Stimulated activated CD4-positive, alpha-beta T cell treated with anti-CD3 and anti-CD28 coated beads, TNF-alpha, amount 100 ng/mL, for 24 hours (primary cell): ENCODE measurements around the gene KIR3DL3.
"Not testable (repeated sequence)": the region's sequence is repeated elsewhere in the genome, so short reads cannot be mapped to it uniquely, and the experiment has no call there.

Experiments used
- DNase-seq, 3 experiments: peaks; one replicate each; pipeline ENCODE4 v3.0.0-alpha.2; 2020; ENCODE audit warnings: low read depth in 3 of 3

The KIR3DL3 gene

GRCh38 chr19:54724142-54724541 is at the start of gene KIR3DL3:
TSS of gene KIR3DL3 (plus strand) at chr19:54724442. CDS start at chr19:54724497, 55 bp downstream.
- no peak for DNase-seq

GRCh38 chr19:54676210-54676834 is 47.9 kb upstream of the KIR3DL3 start:
- peak in 1 of 3 experiments; percentile 3 for DNase-seq

- DNase-seq, result no peak
Observed at GRCh38 chr19:54677217-54677616, 47.0 kb upstream of the KIR3DL3 start.

GRCh38 chr19:54681596-54681995 is 42.6 kb upstream of the KIR3DL3 start:
- not testable (repeated sequence) for DNase-seq

GRCh38 chr19:54682306-54682856 is 41.9 kb upstream of the KIR3DL3 start:
- DNase-seq, result no peak

GRCh38 chr19:54684527-54684926 is 39.7 kb upstream of the KIR3DL3 start:
- DNase-seq, result no peak

- no peak for DNase-seq
Observed at GRCh38 chr19:54691582-54692297, 32.5 kb upstream of the KIR3DL3 start.

- DNase-seq, result no peak
Observed at GRCh38 chr19:54692298-54692615, 32.0 kb upstream of the KIR3DL3 start.

- no peak for DNase-seq
Observed at GRCh38 chr19:54694648-54695047, 29.6 kb upstream of the KIR3DL3 start.

- no peak for DNase-seq
Observed at GRCh38 chr19:54696117-54696548, 28.1 kb upstream of the KIR3DL3 start.

GRCh38 chr19:54696766-54697165 is 27.5 kb upstream of the KIR3DL3 start:
- DNase-seq, result no peak

GRCh38 chr19:54697716-54698115 is 26.5 kb upstream of the KIR3DL3 start:
- not testable (repeated sequence) for DNase-seq

GRCh38 chr19:54704928-54705327 is 19.3 kb upstream of the KIR3DL3 start:
- no peak for DNase-seq

GRCh38 chr19:54707962-54708361 is 16.3 kb upstream of the KIR3DL3 start:
- no peak for DNase-seq

GRCh38 chr19:54708781-54709180 is 15.5 kb upstream of the KIR3DL3 start:
- no peak for DNase-seq

GRCh38 chr19:54709212-54709948 is 14.9 kb upstream of the KIR3DL3 start:
- no peak for DNase-seq

GRCh38 chr19:54709956-54710355 is 14.3 kb upstream of the KIR3DL3 start:
- DNase-seq, result not testable (repeated sequence)

- no peak for DNase-seq
Observed at GRCh38 chr19:54724644-54725043, 402 bp downstream of the KIR3DL3 start.

- no peak for DNase-seq
Observed at GRCh38 chr19:54725321-54725720, 1.1 kb downstream of the KIR3DL3 start.

- no peak for DNase-seq
Observed at GRCh38 chr19:54727562-54727961, 3.3 kb downstream of the KIR3DL3 start.

GRCh38 chr19:54728167-54728566 is 3.9 kb downstream of the KIR3DL3 start:
- DNase-seq, result no peak

GRCh38 chr19:54729416-54730188 is 5.4 kb downstream of the KIR3DL3 start:
- DNase-seq, result no peak
